MM.1S (cell line): ENCODE measurements around the gene LIFR.

Experiments
- DNase-seq: peaks from one replicate; pipeline ENCODE4 v3.0.0-alpha.2; 2015
- H2AFZ ChIP-seq: fragments of 300-600 bp; sonication (generic); 2 replicates; pipeline ENCODE4 v1.6.0; 2016; ENCODE audit warnings: antibody characterized with exemption, low read length
- H3F3A ChIP-seq: fragments of 300-600 bp; sonication (generic); 2 replicates; pipeline ENCODE4 v1.6.1; 2016; ENCODE audit warnings: mild to moderate bottlenecking, antibody characterized with exemption, low read length, moderate library complexity, mixed read lengths; ENCODE audit not compliant: insufficient read depth
- H3K27ac ChIP-seq: fragments of 300-600 bp; sonication (generic); 2 replicates; pipeline ENCODE4 v1.5.1; 2016; ENCODE audit warnings: mild to moderate bottlenecking, low read length
- H3K27me3 ChIP-seq: fragments of 300-600 bp; sonication (generic); replicated peaks from 2 replicates; pipeline ENCODE4 v1.6.0; 2016; ENCODE audit warnings: low read length; ENCODE audit not compliant: insufficient read depth
- H3K36me3 ChIP-seq: fragments of 300-600 bp; sonication (generic); replicated peaks from 2 replicates; pipeline ENCODE4 v1.6.1; 2016; ENCODE audit warnings: mild to moderate bottlenecking, low read length, mixed read lengths; ENCODE audit not compliant: insufficient read depth
- H3K4me1 ChIP-seq: fragments of 300-600 bp; sonication (generic); 2 replicates; pipeline ENCODE4 v1.6.1; 2016; ENCODE audit warnings: low read length, mixed read lengths
- H3K4me2 ChIP-seq: fragments of 300-600 bp; sonication (generic); 2 replicates; pipeline ENCODE4 v1.6.0; 2016; ENCODE audit warnings: low read depth, low read length
- H3K4me3 ChIP-seq: fragments of 300-600 bp; sonication (generic); 2 replicates; pipeline ENCODE4 v1.5.1; 2016; ENCODE audit warnings: low read length, mixed read lengths
- H3K79me2 ChIP-seq: fragments of 300-600 bp; sonication (generic); 2 replicates; pipeline ENCODE4 v1.6.1; 2016; ENCODE audit warnings: mixed run types, low read length, mixed read lengths
- H3K9ac ChIP-seq: fragments of 300-600 bp; sonication (generic); 2 replicates; pipeline ENCODE4 v1.6.1; 2016; ENCODE audit warnings: low read length, mixed read lengths
- H3K9me2 ChIP-seq: fragments of 300-600 bp; sonication (generic); replicated peaks from 2 replicates; pipeline ENCODE4 v1.6.1; 2016; ENCODE audit warnings: mild to moderate bottlenecking, low read length, mixed read lengths; ENCODE audit not compliant: insufficient read depth
- H3K9me3 ChIP-seq: fragments of 300-600 bp; sonication (generic); replicated peaks from 2 replicates; pipeline ENCODE4 v1.6.1; 2016; ENCODE audit warnings: mild to moderate bottlenecking, low read length, mixed read lengths; ENCODE audit not compliant: insufficient read depth
- H4K20me1 ChIP-seq: fragments of 300-600 bp; sonication (generic); 2 replicates; pipeline ENCODE4 v1.6.1; 2016; ENCODE audit warnings: mild to moderate bottlenecking, low read length, moderate library complexity, mixed read lengths; ENCODE audit not compliant: insufficient read depth
- CTCF ChIP-seq: fragments of 300-600 bp; sonication (generic); IDR thresholded peaks from 2 replicates; pipeline ENCODE4 v1.5.1; 2016; ENCODE audit warnings: antibody characterized with exemption, low read length, mixed read lengths
- EZH2 ChIP-seq: fragments of 300-600 bp; sonication (generic); optimal IDR thresholded peaks from 2 replicates; pipeline ENCODE3; 2017; ENCODE audit warnings: low read depth, mild to moderate bottlenecking, antibody characterized with exemption, low read length, mixed read lengths
- EZH2phosphoT487 ChIP-seq: fragments of 300-600 bp; sonication (generic); IDR thresholded peaks from 2 replicates; pipeline ENCODE4 v1.6.1; 2018; ENCODE audit warnings: antibody characterized with exemption, low read length

The LIFR gene

GRCh38 chr5:38541174-38541725 is 15.2 kb downstream of the LIFR start:
- Histone ChIP-seq H2AFZ (no peak overlapping the region), H3F3A (no peaks in the 10 kb centered on the region), H3K4me3 (no peak overlapping the region), H3K4me2 (no peak overlapping the region), H3K27me3 (no peaks in the 10 kb centered on the region), H3K9me2 (no peaks in the 10 kb centered on the region), H4K20me1 (no peaks in the 10 kb centered on the region), H3K9ac (no peak overlapping the region), H3K4me1 (no peaks in the 10 kb centered on the region), H3K36me3 (no peaks in the 10 kb centered on the region), H3K9me3 (no peaks in the 10 kb centered on the region), H3K79me2 (no peaks in the 10 kb centered on the region), H3K27ac (no peak overlapping the region)
- DNase-seq, result no peak
- TF ChIP-seq EZH2, result no peak
- TF ChIP-seq CTCF, result no peak
- TF ChIP-seq EZH2phosphoT487, result no peak

- no peak overlapping the region for H3K4me3 ChIP-seq
- H4K20me1 ChIP-seq, result no peaks in the 10 kb centered on the region
- no peaks in the 10 kb centered on the region for H3K27me3 ChIP-seq
- no peak overlapping the region for H3K4me2 ChIP-seq
- H3K9me3 ChIP-seq, result no peaks in the 10 kb centered on the region
- H3K27ac ChIP-seq, result no peak overlapping the region
- H2AFZ ChIP-seq, result no peak overlapping the region
- DNase-seq, result no peak
- no peaks in the 10 kb centered on the region for H3K36me3 ChIP-seq
- H3F3A ChIP-seq, result no peaks in the 10 kb centered on the region
- no peak overlapping the region for H3K9ac ChIP-seq
- no peaks in the 10 kb centered on the region for H3K9me2 ChIP-seq
- no peaks in the 10 kb centered on the region for H3K79me2 ChIP-seq
- no peaks in the 10 kb centered on the region for H3K4me1 ChIP-seq
- TF ChIP-seq EZH2, result no peak
- TF ChIP-seq CTCF, result no peak
- TF ChIP-seq EZH2phosphoT487, result no peak
Measured at GRCh38 chr5:38540314-38540713, 16.1 kb downstream of the LIFR start.

GRCh38 chr5:38538161-38538560 is 18.3 kb downstream of the LIFR start:
- no peak for DNase-seq
- Histone ChIP-seq H3K9ac (no peak overlapping the region), H4K20me1 (no peaks in the 10 kb centered on the region), H3K36me3 (no peaks in the 10 kb centered on the region), H3K27me3 (no peaks in the 10 kb centered on the region), H3K27ac (no peak overlapping the region), H3F3A (no peaks in the 10 kb centered on the region), H3K79me2 (no peaks in the 10 kb centered on the region), H3K4me3 (no peak overlapping the region), H2AFZ (no peak overlapping the region), H3K4me2 (no peak overlapping the region), H3K9me3 (no peaks in the 10 kb centered on the region), H3K9me2 (no peaks in the 10 kb centered on the region), H3K4me1 (no peaks in the 10 kb centered on the region)
- TF ChIP-seq EZH2 (no peak), EZH2phosphoT487 (no peak), CTCF (no peak)
